OCI-LY3 (cell line): ENCODE measurements around the gene ZNF555.

ENCODE experiments used
- H2AFZ ChIP-seq: fragments of 200-600, 300-600 bp; shearing (Covaris generic); 2 replicates; pipeline ENCODE4 v1.6.0; 2014; ENCODE audit warnings: antibody characterized with exemption, low read depth, low read length
- H3K27ac ChIP-seq: fragments of 200-600, 300-600 bp; sonication (generic); 2 replicates; pipeline ENCODE4 v1.5.1; 2014; ENCODE audit warnings: mild to moderate bottlenecking, low read length, moderate library complexity, mixed read lengths
- H3K27me3 ChIP-seq: fragments of 200-600, 300-600 bp; sonication (generic); 2 replicates; pipeline ENCODE4 v1.6.1; 2014; ENCODE audit warnings: low read depth, low read length, mixed read lengths
- H3K36me3 ChIP-seq: fragments of 200-600, 300-600 bp; sonication (generic); replicated peaks from 2 replicates; pipeline ENCODE3; 2014; ENCODE audit warnings: low read depth, low read length, mixed read lengths
- H3K4me1 ChIP-seq: fragments of 300-600, 200-600 bp; sonication (generic); 2 replicates; pipeline ENCODE4 v1.6.1; 2014; ENCODE audit warnings: low read length, mixed read lengths
- H3K4me2 ChIP-seq: fragments of 200-600, 300-600 bp; sonication (generic); 2 replicates; pipeline ENCODE4 v1.6.1; 2014; ENCODE audit warnings: low read length, mixed read lengths
- H3K4me3 ChIP-seq: fragments of 300-600, 200-600 bp; sonication (generic); 2 replicates; pipeline ENCODE4 v1.5.1; 2014; ENCODE audit warnings: antibody characterized with exemption, mild to moderate bottlenecking, low read length, moderate library complexity
- H3K79me2 ChIP-seq: fragments of 300-600, 200-600 bp; shearing (Covaris generic); 2 replicates; pipeline ENCODE4 v1.6.1; 2014; ENCODE audit warnings: mild to moderate bottlenecking, low read length, mixed read lengths
- H3K9ac ChIP-seq: fragments of 300-600, 200-600 bp; shearing (Covaris generic); 2 replicates; pipeline ENCODE4 v1.6.0; 2014; ENCODE audit warnings: mild to moderate bottlenecking, low read length, moderate library complexity
- H3K9me3 ChIP-seq: fragments of 200-600, 300-600 bp; shearing (Covaris generic); 2 replicates; pipeline ENCODE4 v1.6.1; 2014; ENCODE audit warnings: low read length, mixed read lengths; ENCODE audit not compliant: insufficient read depth
- H4K20me1 ChIP-seq: fragments of 200-600, 300-600 bp; sonication (generic); 2 replicates; pipeline ENCODE4 v1.6.1; 2016; ENCODE audit warnings: low read length, mixed read lengths; ENCODE audit not compliant: insufficient read depth
- CTCF ChIP-seq: fragments of 200-600, 300-600 bp; sonication (generic); IDR thresholded peaks from 2 replicates; pipeline ENCODE4 v1.5.1; 2014; ENCODE audit warnings: antibody characterized with exemption, low read length, low read depth
- EZH2phosphoT487 ChIP-seq: fragments of 200-600 bp; shearing (Covaris generic); IDR thresholded peaks from 2 replicates; pipeline ENCODE4 v1.6.1; 2018; ENCODE audit warnings: antibody characterized with exemption, mixed run types, low read depth

ZNF555 gene

GRCh38 chr19:2798158-2798685, 43.1 kb upstream of the ZNF555 start:
- Histone ChIP-seq H3K9ac (no peak overlapping the region), H3K4me2 (no peak overlapping the region), H3K36me3 (peaks cover 82% of the 10 kb centered on the region), H3K79me2 (peaks cover 31% of the 10 kb centered on the region; the same call in 1 of the 2 replicates), H2AFZ (no peak overlapping the region), H3K27me3 (no peaks in the 10 kb centered on the region), H3K4me1 (no peaks in the 10 kb centered on the region), H3K27ac (no peak overlapping the region), H3K9me3 (no peaks in the 10 kb centered on the region), H4K20me1 (peaks cover 10% of the 10 kb centered on the region), H3K4me3 (no peak overlapping the region)
- TF ChIP-seq CTCF (no peak), EZH2phosphoT487 (no peak)

DNA sequence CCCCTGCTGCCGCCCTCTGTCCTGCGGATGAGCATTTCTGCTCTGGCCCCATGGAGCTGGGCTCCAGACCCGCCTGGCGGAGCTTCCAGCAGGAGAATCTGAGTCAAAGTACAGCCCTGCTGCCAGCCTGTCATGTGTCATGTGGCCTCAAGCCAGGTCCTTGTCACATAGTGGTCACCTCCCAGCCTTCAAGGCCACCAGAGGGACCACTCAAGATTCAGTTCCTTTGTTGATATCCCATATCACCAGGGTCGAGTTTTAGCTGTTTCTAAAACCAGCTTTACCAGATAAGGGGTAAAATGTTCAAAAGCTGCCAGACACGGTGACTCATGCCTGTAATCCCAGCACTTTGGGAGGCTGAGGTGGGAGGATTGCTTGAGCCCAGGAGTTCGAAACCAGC, 42.5 kb upstream of the ZNF555 start:
- H4K20me1 ChIP-seq = peaks cover 10% of the 10 kb centered on the region
- no peaks in the 10 kb centered on the region for H3K27me3 ChIP-seq
- H3K4me3 ChIP-seq = no peak overlapping the region
- peaks cover 82% of the 10 kb centered on the region for H3K36me3 ChIP-seq
- no peak overlapping the region for H3K4me2 ChIP-seq
- H2AFZ ChIP-seq = no peak overlapping the region
- H3K9ac ChIP-seq = no peak overlapping the region
- no peak overlapping the region for H3K27ac ChIP-seq
- peaks cover 26% of the 10 kb centered on the region; the same call in 1 of the 2 replicates for H3K79me2 ChIP-seq
- TF ChIP-seq EZH2phosphoT487 (no peak), CTCF (no peak)
- no peaks in the 10 kb centered on the region for H3K9me3 ChIP-seq
- no peaks in the 10 kb centered on the region for H3K4me1 ChIP-seq

DNA sequence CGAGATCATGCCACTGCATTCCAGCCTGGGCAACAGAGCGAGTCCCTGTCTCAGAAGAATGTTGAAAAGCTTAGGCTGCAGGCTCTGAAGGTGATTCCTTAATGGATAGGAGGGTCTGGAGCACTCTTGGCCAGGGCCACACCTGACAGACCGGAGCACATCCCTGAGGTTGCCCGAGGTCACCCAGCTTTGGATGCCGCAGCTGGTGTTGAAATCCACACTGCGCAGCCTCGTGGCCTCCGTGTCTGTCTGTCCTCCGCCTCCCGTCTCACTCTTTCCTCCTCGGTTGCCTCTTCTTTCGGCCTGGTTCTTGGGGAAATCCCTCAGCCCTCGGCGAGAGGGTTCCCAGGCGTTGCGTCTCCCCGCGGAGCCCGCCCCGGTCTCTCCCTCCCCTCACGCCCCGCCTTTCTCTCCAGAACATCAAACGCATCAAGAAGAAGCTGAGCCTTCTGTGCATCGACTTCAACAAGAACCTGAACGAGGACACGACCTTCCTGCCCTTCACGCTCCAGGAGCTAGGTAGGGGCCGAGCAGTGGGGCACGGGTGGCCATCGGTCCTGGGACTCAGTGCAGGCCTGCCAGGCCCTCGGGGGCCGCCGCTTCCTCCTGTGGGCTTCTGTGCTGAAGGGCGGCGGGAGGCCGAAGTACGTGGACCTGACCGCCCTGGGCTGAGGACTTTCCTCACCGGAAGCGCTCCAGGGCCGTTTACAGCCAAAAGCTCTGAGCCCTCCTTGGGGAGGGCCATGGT, 41.8 kb upstream of the ZNF555 start:
- Histone ChIP-seq H3K4me2 (no peak overlapping the region), H3K27ac (no peak overlapping the region), H4K20me1 (peaks cover 10% of the 10 kb centered on the region), H3K36me3 (peaks cover 82% of the 10 kb centered on the region), H3K9ac (no peak overlapping the region), H3K4me3 (no peak overlapping the region), H3K79me2 (peaks cover 25% of the 10 kb centered on the region; the same call in 1 of the 2 replicates), H3K9me3 (no peaks in the 10 kb centered on the region), H3K4me1 (no peaks in the 10 kb centered on the region), H3K27me3 (no peaks in the 10 kb centered on the region), H2AFZ (no peak overlapping the region)
- TF ChIP-seq EZH2phosphoT487 (no peak), CTCF (no peak)

- Histone ChIP-seq H4K20me1 (peaks cover 10% of the 10 kb centered on the region), H3K9me3 (no peaks in the 10 kb centered on the region), H3K4me1 (no peaks in the 10 kb centered on the region), H3K79me2 (peaks cover 25% of the 10 kb centered on the region; the same call in 1 of the 2 replicates), H3K9ac (no peak overlapping the region), H3K4me2 (no peak overlapping the region), H3K27me3 (no peaks in the 10 kb centered on the region), H2AFZ (no peak overlapping the region), H3K4me3 (no peak overlapping the region), H3K36me3 (peaks cover 82% of the 10 kb centered on the region), H3K27ac (no peak overlapping the region)
- TF ChIP-seq CTCF (no peak), EZH2phosphoT487 (no peak)
Observed at GRCh38 chr19:2800506-2800905, 40.8 kb upstream of the ZNF555 start.
